ENCODE data around the gene KCNMB1.

KCNMB1 gene

DNA sequence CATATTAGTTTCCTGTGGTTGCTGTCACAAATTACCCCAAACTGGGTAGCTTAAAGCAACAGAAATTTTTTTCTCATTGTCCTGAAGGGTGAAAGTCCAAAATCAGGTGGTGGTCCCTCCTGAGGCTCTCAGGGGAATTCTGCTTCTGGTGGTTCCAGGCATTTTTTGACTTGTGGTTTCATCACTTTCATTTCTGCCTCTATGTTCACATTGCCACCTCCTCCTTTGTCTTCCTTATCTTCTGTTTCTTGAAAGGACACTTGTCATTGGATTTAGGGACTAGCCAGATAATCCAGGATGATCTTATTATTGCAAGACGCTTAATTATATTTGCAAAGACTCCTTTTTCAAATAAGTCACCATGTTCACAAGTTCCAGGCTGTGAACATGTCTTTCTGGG is 43.2 kb downstream of the KCNMB1 start:
- H3K79me2 ChIP-seq (ENCODE audit: insufficient read depth, low read length), result no peaks in the 10 kb centered on the region
- H3F3A ChIP-seq (ENCODE audit: insufficient read depth), result no peaks in the 10 kb centered on the region
- no peaks in the 10 kb centered on the region for H3K9me2 ChIP-seq (replicated peaks; ENCODE audit: insufficient read depth, low read length)
- no peak for TF ChIP-seq EZH2phosphoT487 (conservative IDR thresholded peaks at IDR 0.05; ENCODE audit: low read length)
- TF ChIP-seq, protein P1, sequence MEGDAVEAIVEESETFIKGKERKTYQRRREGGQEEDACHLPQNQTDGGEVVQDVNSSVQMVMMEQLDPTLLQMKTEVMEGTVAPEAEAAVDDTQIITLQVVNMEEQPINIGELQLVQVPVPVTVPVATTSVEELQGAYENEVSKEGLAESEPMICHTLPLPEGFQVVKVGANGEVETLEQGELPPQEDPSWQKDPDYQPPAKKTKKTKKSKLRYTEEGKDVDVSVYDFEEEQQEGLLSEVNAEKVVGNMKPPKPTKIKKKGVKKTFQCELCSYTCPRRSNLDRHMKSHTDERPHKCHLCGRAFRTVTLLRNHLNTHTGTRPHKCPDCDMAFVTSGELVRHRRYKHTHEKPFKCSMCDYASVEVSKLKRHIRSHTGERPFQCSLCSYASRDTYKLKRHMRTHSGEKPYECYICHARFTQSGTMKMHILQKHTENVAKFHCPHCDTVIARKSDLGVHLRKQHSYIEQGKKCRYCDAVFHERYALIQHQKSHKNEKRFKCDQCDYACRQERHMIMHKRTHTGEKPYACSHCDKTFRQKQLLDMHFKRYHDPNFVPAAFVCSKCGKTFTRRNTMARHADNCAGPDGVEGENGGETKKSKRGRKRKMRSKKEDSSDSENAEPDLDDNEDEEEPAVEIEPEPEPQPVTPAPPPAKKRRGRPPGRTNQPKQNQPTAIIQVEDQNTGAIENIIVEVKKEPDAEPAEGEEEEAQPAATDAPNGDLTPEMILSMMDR (IDR thresholded peaks at IDR 0.05; ENCODE audit: insufficient read depth, low read length, poor library complexity, severe bottlenecking), result no peak
- H3K27ac ChIP-seq (ENCODE audit: low read depth, low read length), result no peak overlapping the region
- peaks cover 9% of the 10 kb centered on the region; the same call in 1 of the 2 replicates for H3K9me3 ChIP-seq (ENCODE audit: insufficient read depth, low read length)
- no peak overlapping the region for H3K4me2 ChIP-seq (ENCODE audit: low read depth, low read length, poor library complexity, severe bottlenecking)
- H2AFZ ChIP-seq (ENCODE audit: low read depth, low read length, severe bottlenecking), result no peak overlapping the region
- no peaks in the 10 kb centered on the region for H4K20me1 ChIP-seq (ENCODE audit: low read depth, low read length)
- H3K4me3 ChIP-seq (ENCODE audit: insufficient read depth, low read length, poor library complexity, severe bottlenecking), result no peak overlapping the region
- H3K27me3 ChIP-seq (ENCODE audit: low read length), result no peaks in the 10 kb centered on the region
- no peak overlapping the region for H3K9ac ChIP-seq (ENCODE audit: low read length)
- H3K36me3 ChIP-seq (ENCODE audit: low read length), result no peaks in the 10 kb centered on the region

DNA sequence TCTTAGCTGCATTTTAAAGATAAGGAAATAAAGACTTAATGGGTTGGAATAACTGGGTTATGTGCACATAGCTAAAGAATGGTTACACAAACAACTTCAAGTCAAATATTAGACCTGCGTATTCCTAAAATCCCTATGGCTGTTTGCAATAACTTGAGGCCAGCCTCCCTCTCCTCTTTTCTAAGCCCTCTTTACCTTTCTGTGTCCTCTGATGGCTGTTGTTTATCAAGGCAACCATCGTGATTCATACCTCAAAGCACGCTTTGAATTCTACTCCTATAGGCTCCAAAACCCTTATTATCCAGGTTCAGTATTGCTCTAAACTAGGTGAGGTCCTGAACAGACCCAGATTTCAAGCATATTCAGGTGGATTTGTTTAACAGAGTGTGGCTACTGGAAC is 46.0 kb downstream of the KCNMB1 start:
- no peaks in the 10 kb centered on the region for H3K36me3 ChIP-seq (ENCODE audit: low read length)
- H3K79me2 ChIP-seq (ENCODE audit: insufficient read depth, low read length), result no peaks in the 10 kb centered on the region
- no peak overlapping the region for H3K4me3 ChIP-seq (ENCODE audit: insufficient read depth, low read length, poor library complexity, severe bottlenecking)
- no peaks in the 10 kb centered on the region for H4K20me1 ChIP-seq (ENCODE audit: low read depth, low read length)
- H3K27me3 ChIP-seq (ENCODE audit: low read length), result no peaks in the 10 kb centered on the region
- H3F3A ChIP-seq (ENCODE audit: insufficient read depth), result no peaks in the 10 kb centered on the region
- H2AFZ ChIP-seq (ENCODE audit: low read depth, low read length, severe bottlenecking), result no peak overlapping the region
- H3K27ac ChIP-seq (ENCODE audit: low read depth, low read length), result no peak overlapping the region
- no peak overlapping the region for H3K4me2 ChIP-seq (ENCODE audit: low read depth, low read length, poor library complexity, severe bottlenecking)
- H3K9ac ChIP-seq (ENCODE audit: low read length), result no peak overlapping the region
- H3K9me2 ChIP-seq (replicated peaks; ENCODE audit: insufficient read depth, low read length), result no peaks in the 10 kb centered on the region
- TF ChIP-seq, protein P1 (IDR thresholded peaks at IDR 0.05; ENCODE audit: insufficient read depth, low read length, poor library complexity, severe bottlenecking), result no peak
- TF ChIP-seq EZH2phosphoT487 (conservative IDR thresholded peaks at IDR 0.05; ENCODE audit: low read length), result no peak
- peaks cover 9% of the 10 kb centered on the region; the same call in 1 of the 2 replicates for H3K9me3 ChIP-seq (ENCODE audit: insufficient read depth, low read length)

DNA sequence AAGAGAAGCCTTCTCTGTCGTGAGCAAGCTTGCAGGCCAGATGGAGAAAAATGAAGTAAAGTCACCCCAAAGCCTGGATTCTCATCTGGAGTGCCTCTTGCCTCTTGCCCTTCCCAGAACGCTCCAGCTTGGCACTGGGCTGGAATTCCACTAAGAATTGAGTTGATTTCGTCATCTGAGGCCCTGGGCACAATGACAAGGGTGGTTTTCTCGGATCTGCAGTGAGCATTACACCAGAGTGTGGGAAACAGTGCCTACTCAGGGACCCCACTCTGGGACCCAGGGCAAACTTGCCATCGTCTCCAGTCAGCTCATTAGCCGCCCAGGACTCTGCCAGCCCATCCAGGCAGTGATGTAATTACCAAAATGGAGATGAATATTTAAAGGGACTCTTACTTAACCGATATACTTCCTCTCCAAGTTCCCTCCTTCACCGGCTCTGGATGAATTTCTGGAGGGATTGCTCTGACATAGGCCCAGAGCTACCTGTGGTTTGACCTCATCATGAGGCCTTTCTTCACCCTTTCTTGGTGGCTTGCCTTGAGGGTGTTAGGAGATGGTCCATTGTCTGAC is 46.9 kb downstream of the KCNMB1 start:
- H3K9me2 ChIP-seq (replicated peaks; ENCODE audit: insufficient read depth, low read length), result no peaks in the 10 kb centered on the region
- H3F3A ChIP-seq (ENCODE audit: insufficient read depth), result no peaks in the 10 kb centered on the region
- no peaks in the 10 kb centered on the region for H3K36me3 ChIP-seq (ENCODE audit: low read length)
- H4K20me1 ChIP-seq (ENCODE audit: low read depth, low read length), result no peaks in the 10 kb centered on the region
- H3K4me2 ChIP-seq (ENCODE audit: low read depth, low read length, poor library complexity, severe bottlenecking), result no peak overlapping the region
- no peaks in the 10 kb centered on the region for H3K79me2 ChIP-seq (ENCODE audit: insufficient read depth, low read length)
- peaks cover 9% of the 10 kb centered on the region; the same call in 1 of the 2 replicates for H3K9me3 ChIP-seq (ENCODE audit: insufficient read depth, low read length)
- TF ChIP-seq EZH2phosphoT487 (conservative IDR thresholded peaks at IDR 0.05; ENCODE audit: low read length), result no peak
- TF ChIP-seq, protein P1 (IDR thresholded peaks at IDR 0.05; ENCODE audit: insufficient read depth, low read length, poor library complexity, severe bottlenecking), result no peak
- no peak overlapping the region for H2AFZ ChIP-seq (ENCODE audit: low read depth, low read length, severe bottlenecking)
- no peak overlapping the region for H3K9ac ChIP-seq (ENCODE audit: low read length)
- H3K27me3 ChIP-seq (ENCODE audit: low read length), result no peaks in the 10 kb centered on the region
- H3K27ac ChIP-seq (ENCODE audit: low read depth, low read length), result no peak overlapping the region
- H3K4me3 ChIP-seq (ENCODE audit: insufficient read depth, low read length, poor library complexity, severe bottlenecking), result no peak overlapping the region

All from SU-DHL-6 (cell line).